Duodenal mucosa (tissue), 2 donors: ENCODE data around the gene PRICKLE2.

Experiments used
- H3K27ac ChIP-seq: one replicate; pipeline ENCODE4 v1.7.0; 2013; ENCODE audit warnings: low read depth, low read length
- H3K27me3 ChIP-seq, 2 donors: one replicate each; pipeline ENCODE4 v1.7.0; 2013; ENCODE audit warnings: low read length in 2 of 2, control low read depth in 1 of 2; ENCODE audit not compliant: insufficient read depth in 2 of 2, control insufficient read depth in 1 of 2
- H3K36me3 ChIP-seq, 2 donors: one replicate each; pipeline ENCODE4 v1.7.0; 2013; ENCODE audit warnings: low read length in 2 of 2, control low read depth in 1 of 2; ENCODE audit not compliant: insufficient read depth in 2 of 2, control insufficient read depth in 1 of 2
- H3K4me1 ChIP-seq, 2 donors: one replicate each; pipeline ENCODE4 v1.7.0; 2013; ENCODE audit warnings: low read length in 2 of 2, control low read depth in 1 of 2; ENCODE audit not compliant: insufficient read depth in 2 of 2, control insufficient read depth in 1 of 2
- H3K4me3 ChIP-seq, 2 donors: one replicate each; pipeline ENCODE4 v1.7.0; 2013; ENCODE audit warnings: low read length in 2 of 2, low read depth in 1 of 2
- H3K9ac ChIP-seq, 2 donors: one replicate each; pipeline ENCODE4 v1.7.0; 2013; ENCODE audit warnings: low read length in 2 of 2, low read depth in 1 of 2
- H3K9me3 ChIP-seq, 2 donors: one replicate each; pipeline ENCODE4 v1.7.0; 2013; ENCODE audit warnings: low read length in 2 of 2, control low read depth in 1 of 2; ENCODE audit not compliant: control insufficient read depth in 1 of 2

The PRICKLE2 gene

GRCh38 chr3:64266065-64266931 lies 41.0 kb upstream of the PRICKLE2 start:
- no peak overlapping the region for H3K4me3 ChIP-seq
- no peaks in the 10 kb centered on the region for H3K9me3 ChIP-seq
- no peak overlapping the region for H3K9ac ChIP-seq
- H3K27me3 ChIP-seq = peaks cover 6 to 10% of the 10 kb centered on the region in 2 donors
- no peaks in the 10 kb centered on the region for H3K36me3 ChIP-seq
- peaks cover 0 to 7% of the 10 kb centered on the region in 2 donors for H3K4me1 ChIP-seq
- peak overlapping the region; percentile 40 for H3K27ac ChIP-seq

GRCh38 chr3:64265646-64266045 lies 40.4 kb upstream of the PRICKLE2 start:
- Histone ChIP-seq H3K4me1 (peaks cover 0 to 7% of the 10 kb centered on the region in 2 donors), H3K9ac (no peak overlapping the region), H3K4me3 (no peak overlapping the region), H3K9me3 (no peaks in the 10 kb centered on the region), H3K27me3 (peaks cover 6 to 10% of the 10 kb centered on the region in 2 donors), H3K36me3 (no peaks in the 10 kb centered on the region), H3K27ac (no peak overlapping the region)

GRCh38 chr3:64264501-64265109 lies 39.3 kb upstream of the PRICKLE2 start:
- Histone ChIP-seq H3K4me3 (no peak overlapping the region), H3K9me3 (no peaks in the 10 kb centered on the region), H3K27ac (no peak overlapping the region), H3K36me3 (no peaks in the 10 kb centered on the region), H3K9ac (no peak overlapping the region), H3K27me3 (peaks cover 6 to 10% of the 10 kb centered on the region in 2 donors), H3K4me1 (peaks cover 0 to 7% of the 10 kb centered on the region in 2 donors)

- Histone ChIP-seq H3K27ac (no peak overlapping the region), H3K9ac (no peak overlapping the region), H3K9me3 (no peaks in the 10 kb centered on the region), H3K4me1 (no peaks in the 10 kb centered on the region), H3K36me3 (no peaks in the 10 kb centered on the region), H3K4me3 (no peak overlapping the region), H3K27me3 (peaks cover 2 to 5% of the 10 kb centered on the region in 2 donors)
These were observed 37.4 kb upstream of the PRICKLE2 start for GRCh38 chr3:64262574-64263114.

GRCh38 chr3:64260431-64260830 lies 35.2 kb upstream of the PRICKLE2 start:
- Histone ChIP-seq H3K27me3 (no peaks in the 10 kb centered on the region), H3K9ac (no peak overlapping the region), H3K27ac (no peak overlapping the region), H3K36me3 (no peaks in the 10 kb centered on the region), H3K4me3 (no peak overlapping the region), H3K4me1 (peaks cover 0 to 5% of the 10 kb centered on the region in 2 donors), H3K9me3 (no peaks in the 10 kb centered on the region)

GRCh38 chr3:64259636-64260035 lies 34.4 kb upstream of the PRICKLE2 start:
- H3K36me3 ChIP-seq = no peaks in the 10 kb centered on the region
- H3K4me1 ChIP-seq = peaks cover 0 to 10% of the 10 kb centered on the region in 2 donors
- no peak overlapping the region for H3K4me3 ChIP-seq
- H3K9me3 ChIP-seq = no peaks in the 10 kb centered on the region
- H3K9ac ChIP-seq = no peak overlapping the region
- no peak overlapping the region for H3K27ac ChIP-seq
- no peaks in the 10 kb centered on the region for H3K27me3 ChIP-seq

- Histone ChIP-seq H3K4me1 (peaks cover 0 to 10% of the 10 kb centered on the region in 2 donors), H3K9ac (no peak overlapping the region), H3K36me3 (no peaks in the 10 kb centered on the region), H3K27me3 (no peaks in the 10 kb centered on the region), H3K9me3 (no peaks in the 10 kb centered on the region), H3K27ac (no peak overlapping the region), H3K4me3 (no peak overlapping the region)
These were observed 32.0 kb upstream of the PRICKLE2 start for GRCh38 chr3:64257100-64257755.

- Histone ChIP-seq H3K4me1 (peaks cover 0 to 10% of the 10 kb centered on the region in 2 donors), H3K9me3 (no peaks in the 10 kb centered on the region), H3K36me3 (no peaks in the 10 kb centered on the region), H3K27me3 (no peaks in the 10 kb centered on the region), H3K4me3 (no peak overlapping the region), H3K9ac (no peak overlapping the region), H3K27ac (no peak overlapping the region)
These were observed 30.6 kb upstream of the PRICKLE2 start for GRCh38 chr3:64255741-64256340.

GRCh38 chr3:64254443-64254842 lies 29.2 kb upstream of the PRICKLE2 start:
- Histone ChIP-seq H3K9ac (no peak overlapping the region), H3K27ac (no peak overlapping the region), H3K36me3 (no peaks in the 10 kb centered on the region), H3K27me3 (no peaks in the 10 kb centered on the region), H3K9me3 (no peaks in the 10 kb centered on the region), H3K4me3 (no peak overlapping the region), H3K4me1 (peaks cover 0 to 10% of the 10 kb centered on the region in 2 donors)
